Keratinocyte (primary cell): ENCODE measurements around the gene ASGR1. TPM values are rescaled to one million over a fixed set of nuclear protein-coding genes. Genes with fewer than 3 reads are reported as not detected.

Experiments used
- DNase-seq: peaks from one replicate; pipeline ENCODE4 v3.0.0-alpha.2; 2011; ENCODE audit warnings: low read depth, missing footprints, low spot score
- FAIRE-seq: peaks from 2 replicates; lab custom pipeline; 2011; peaks lifted over from hg19 to GRCh38; lab: Jason Lieb, UNC
- H2AFZ ChIP-seq: 2 replicates; pipeline ENCODE4 v1.6.0; 2012; ENCODE audit warnings: low read length, control low read depth, inconsistent platforms; ENCODE audit not compliant: control insufficient read depth
- H3K27ac ChIP-seq: 2 replicates; pipeline ENCODE4 v1.5.1; 2011; ENCODE audit warnings: low read length; ENCODE audit not compliant: control insufficient read depth, insufficient read depth
- H3K27me3 ChIP-seq: 3 replicates; pipeline ENCODE4 v1.6.0; 2011; ENCODE audit warnings: low read length; ENCODE audit not compliant: control insufficient read depth, insufficient read depth; ENCODE audit errors: extremely low read depth
- H3K36me3 ChIP-seq, 2 experiments: 2 replicates in 1 of 2; 3 replicates in 1 of 2; pipeline ENCODE4 v1.5.1; 2011; ENCODE audit warnings: low read length in 2 of 2, mild to moderate bottlenecking in 1 of 2; ENCODE audit not compliant: control insufficient read depth in 2 of 2, insufficient read depth in 2 of 2; ENCODE audit errors: extremely low read depth in 1 of 2
- H3K4me1 ChIP-seq: 3 replicates; pipeline ENCODE4 v1.5.1; 2011; ENCODE audit warnings: low read length; ENCODE audit not compliant: control insufficient read depth, insufficient read depth; ENCODE audit errors: extremely low read depth
- H3K4me2 ChIP-seq: 3 replicates; pipeline ENCODE4 v1.6.0; 2011; ENCODE audit warnings: low read depth, low read length; ENCODE audit not compliant: control insufficient read depth, insufficient read depth; ENCODE audit errors: extremely low read depth
- H3K4me3 ChIP-seq, 3 experiments: fragments of 200-600 bp in 1 of 3; sonication (generic) in 1 of 3; 2 replicates in 2 of 3; 3 replicates in 1 of 3; pipeline ENCODE4 v1.5.1; 2011 to 2016; ENCODE audit warnings: low read length in 3 of 3, mild to moderate bottlenecking in 3 of 3, control low read depth in 2 of 3, inconsistent platforms in 1 of 3, low read depth in 1 of 3, mixed read lengths in 1 of 3, mixed run types in 1 of 3, moderate library complexity in 1 of 3; ENCODE audit not compliant: control insufficient read depth in 2 of 3, insufficient read depth in 2 of 3; ENCODE audit errors: extremely low read depth in 1 of 3
- H3K79me2 ChIP-seq: 2 replicates; pipeline ENCODE4 v1.6.0; 2012; ENCODE audit warnings: low read length; ENCODE audit not compliant: control insufficient read depth, insufficient read depth
- H3K9ac ChIP-seq: 3 replicates; pipeline ENCODE4 v1.6.0; 2011; ENCODE audit warnings: low read length; ENCODE audit not compliant: control insufficient read depth, insufficient read depth; ENCODE audit errors: extremely low read depth
- H3K9me1 ChIP-seq: 3 replicates; pipeline ENCODE4 v1.6.0; 2011; ENCODE audit warnings: low read length; ENCODE audit not compliant: control insufficient read depth, insufficient read depth; ENCODE audit errors: extremely low read depth
- H3K9me3 ChIP-seq: 2 replicates; pipeline ENCODE4 v1.5.1; 2012; ENCODE audit warnings: low read depth, low read length; ENCODE audit not compliant: control insufficient read depth
- H4K20me1 ChIP-seq: 3 replicates; pipeline ENCODE4 v1.6.0; 2011; ENCODE audit warnings: low read length; ENCODE audit not compliant: control insufficient read depth, insufficient read depth; ENCODE audit errors: extremely low read depth
- CTCF ChIP-seq, 3 experiments: IDR thresholded peaks in 1 of 3; conservative IDR thresholded peaks in 1 of 3; optimal IDR thresholded peaks in 1 of 3; 2 replicates in 2 of 3; 3 replicates in 1 of 3; pipeline versions ENCODE3 to v1.5.1; 2011; ENCODE audit warnings: low read length in 3 of 3, mild to moderate bottlenecking in 3 of 3, moderate library complexity in 2 of 3, control low read depth in 1 of 3, inconsistent platforms in 1 of 3; ENCODE audit not compliant: insufficient read depth in 2 of 3; ENCODE audit errors: extremely low read depth in 1 of 3
- EZH2 ChIP-seq: IDR thresholded peaks from one replicate; pipeline ENCODE4 v1.6.1; 2012; ENCODE audit warnings: inconsistent platforms, mild to moderate bottlenecking, low read length, moderate library complexity
- dilution Hi-C: fragments of 300-500 bp; cut with MboI; formaldehyde crosslinking; loops from one replicate; pipeline ENCODE4 v1.7.0; 2020; ENCODE audit warnings: low sequenced_read_pairs; ENCODE audit not compliant: extremely low pct_ligation_motif_present
- polyA plus RNA-seq, 5 experiments: library from polyadenylated mRNA; depleted of rRNA in 3 of 5; stranded (reverse) in 3 of 5; stranded (forward) in 1 of 5; unstranded in 1 of 5; fragments of >200 nt; gene quantifications; 1 replicate in 1 of 5; 2 replicates in 3 of 5; 3 replicates in 1 of 5; pipeline versions ENCODE4 v1.2.1 to v1.2.3, GENCODE V29; 2011 to 2012; ENCODE audit warnings: missing spikeins in 2 of 5, low read depth in 1 of 5, low replicate concordance in 1 of 5

The ASGR1 gene
- polyA plus RNA-seq, 1 donor (not counting 4 experiments of a cell fraction or from before 2014, with no cell fraction given) = 0.18 TPM

GRCh38 chr17:7191571-7192270, 12.6 kb upstream of the ASGR1 start:
- Histone ChIP-seq H3K4me1 (no peaks in the 10 kb centered on the region), H3K27me3 (no peaks in the 10 kb centered on the region), H3K27ac (no peak overlapping the region), H4K20me1 (no peaks in the 10 kb centered on the region), H3K9me3 (no peaks in the 10 kb centered on the region), H3K4me3 (no peak overlapping the region), H3K4me2 (no peak overlapping the region), H3K36me3 (peaks cover 0 to 2% of the 10 kb centered on the region in 2 experiments), H3K9ac (no peak overlapping the region), H3K79me2 (no peaks in the 10 kb centered on the region), H2AFZ (no peak overlapping the region), H3K9me1 (no peaks in the 10 kb centered on the region)
- dilution Hi-C loops = no loop called here
- TF ChIP-seq CTCF (optimal IDR thresholded peaks at IDR 0.05 in 1 of 3, IDR thresholded peaks at IDR 0.05 in 1 of 3, conservative IDR thresholded peaks at IDR 0.05 in 1 of 3; ENCODE audit: extremely low read depth in 1 of 3, insufficient read depth in 2 of 3, low read length in 3 of 3) (no peak), EZH2 (no peak)
- DNase-seq = no peak
- no peak for FAIRE-seq

DNA sequence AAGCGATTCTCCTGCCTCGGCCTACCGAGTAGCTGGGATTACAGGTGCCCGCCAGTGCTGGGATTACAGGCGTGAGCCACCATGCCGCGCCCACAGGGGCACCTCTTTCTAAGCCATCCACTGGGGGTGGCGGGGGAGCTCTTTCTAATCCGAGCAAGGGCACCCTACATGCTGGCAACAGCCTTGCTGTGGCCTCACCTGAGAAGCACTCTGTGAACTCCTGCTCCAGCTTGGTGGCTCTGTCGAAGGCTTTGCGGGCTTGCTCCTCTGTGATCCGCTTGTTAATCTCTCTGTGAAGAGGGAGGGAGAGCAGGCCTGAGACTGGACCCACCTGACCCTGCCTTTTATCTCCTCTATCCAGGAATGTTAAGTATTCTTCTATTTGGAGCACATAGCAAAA, 11.9 kb upstream of the ASGR1 start:
- H3K79me2 ChIP-seq = no peaks in the 10 kb centered on the region
- no peak overlapping the region for H3K9ac ChIP-seq
- peaks cover 0 to 2% of the 10 kb centered on the region in 2 experiments for H3K36me3 ChIP-seq
- no peaks in the 10 kb centered on the region for H3K4me1 ChIP-seq
- dilution Hi-C loops = no loop called here
- no peaks in the 10 kb centered on the region for H3K9me3 ChIP-seq
- no peaks in the 10 kb centered on the region for H3K27me3 ChIP-seq
- no peaks in the 10 kb centered on the region for H4K20me1 ChIP-seq
- no peak overlapping the region for H3K4me2 ChIP-seq
- H3K9me1 ChIP-seq = no peaks in the 10 kb centered on the region
- DNase-seq (no peak), FAIRE-seq (no peak)
- H3K27ac ChIP-seq = no peak overlapping the region
- no peak overlapping the region for H2AFZ ChIP-seq
- TF ChIP-seq CTCF (optimal IDR thresholded peaks at IDR 0.05 in 1 of 3, IDR thresholded peaks at IDR 0.05 in 1 of 3, conservative IDR thresholded peaks at IDR 0.05 in 1 of 3; ENCODE audit: extremely low read depth in 1 of 3, insufficient read depth in 2 of 3, low read length in 3 of 3) = no peak
- no peak overlapping the region for H3K4me3 ChIP-seq
